GM19438 (cell line): ENCODE data around the gene ARID5A.

Experiments used
- ATAC-seq: cut with Tn5 transposase; IDR thresholded peaks from one replicate; pipeline ENCODE4 v1.9.1; 2021; ENCODE audit warnings: low read depth; ENCODE audit not compliant: unreplicated experiment

ARID5A gene

GRCh38 chr2:96506907-96507240, 29.7 kb upstream of the ARID5A start:
- ATAC-seq, result no peak

GRCh38 chr2:96507957-96508520, 28.5 kb upstream of the ARID5A start:
- ATAC-seq, result peak; percentile 39

DNA sequence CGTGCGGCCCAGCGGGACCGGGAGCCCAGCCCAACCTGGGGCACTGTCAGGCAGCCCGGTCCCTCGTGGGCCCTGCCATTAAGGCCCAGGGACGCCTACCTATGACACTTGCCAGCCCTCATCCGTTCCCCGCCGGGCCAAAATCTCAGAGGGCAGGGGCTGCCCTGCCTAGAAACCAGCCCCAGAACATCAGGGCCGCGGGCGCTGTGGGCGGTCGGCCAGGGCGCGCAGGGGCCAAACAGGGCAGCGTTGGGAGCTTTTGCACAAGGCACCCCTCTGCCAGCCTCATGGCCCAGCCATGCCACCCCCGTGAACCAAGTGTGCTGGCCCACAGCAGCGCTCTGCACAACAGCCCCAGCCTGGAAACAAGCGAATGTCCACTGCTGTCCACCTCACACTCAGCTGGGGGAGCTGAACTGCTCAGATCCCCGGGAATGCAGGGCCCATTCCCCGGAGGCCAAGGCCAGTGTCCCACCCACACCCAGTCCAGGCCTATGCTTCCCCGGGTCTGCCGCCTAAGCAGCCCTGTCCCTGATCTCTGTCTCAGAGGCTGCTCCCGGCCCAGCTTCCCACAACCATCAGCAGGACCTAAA, 27.9 kb upstream of the ARID5A start:
- no peak for ATAC-seq

- peak; percentile 67 for ATAC-seq
Observed at GRCh38 chr2:96509114-96509846, 27.3 kb upstream of the ARID5A start.

GRCh38 chr2:96509847-96510230, 26.7 kb upstream of the ARID5A start:
- no peak for ATAC-seq

DNA sequence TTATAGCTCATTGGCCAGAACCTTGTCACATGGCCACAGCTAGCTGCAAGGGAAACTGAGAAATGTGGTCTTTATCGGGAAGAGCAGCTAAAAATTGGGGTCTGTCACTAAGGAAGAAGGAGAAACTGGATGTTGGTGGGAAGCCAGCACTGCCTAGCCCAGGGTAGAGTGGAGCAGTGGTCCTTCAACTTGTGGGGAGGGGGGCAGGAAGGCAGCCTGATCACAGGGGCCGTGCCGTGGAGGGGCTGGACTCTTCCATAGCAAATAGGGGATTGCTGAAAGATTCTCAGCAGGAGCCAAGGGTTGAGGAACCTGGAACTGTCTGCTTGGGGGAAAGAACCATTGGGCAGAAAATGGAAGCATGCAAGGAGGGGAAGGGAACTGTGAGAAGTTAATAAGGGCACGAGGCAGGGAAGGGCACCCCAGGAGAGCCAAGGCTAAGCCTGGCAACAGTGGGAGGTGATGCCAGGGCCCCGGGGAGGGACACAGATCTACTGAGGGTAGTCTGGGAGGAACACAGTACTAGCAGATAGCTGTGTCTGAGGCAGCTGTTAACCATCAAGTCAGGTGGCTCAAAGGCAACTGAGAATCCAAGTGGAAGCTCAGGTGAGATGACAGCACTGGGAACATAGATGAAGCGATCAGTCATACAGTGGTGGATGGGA, 25.5 kb upstream of the ARID5A start:
- no peak for ATAC-seq

- ATAC-seq, result no peak
Observed at GRCh38 chr2:96511851-96512250, 24.7 kb upstream of the ARID5A start.

DNA sequence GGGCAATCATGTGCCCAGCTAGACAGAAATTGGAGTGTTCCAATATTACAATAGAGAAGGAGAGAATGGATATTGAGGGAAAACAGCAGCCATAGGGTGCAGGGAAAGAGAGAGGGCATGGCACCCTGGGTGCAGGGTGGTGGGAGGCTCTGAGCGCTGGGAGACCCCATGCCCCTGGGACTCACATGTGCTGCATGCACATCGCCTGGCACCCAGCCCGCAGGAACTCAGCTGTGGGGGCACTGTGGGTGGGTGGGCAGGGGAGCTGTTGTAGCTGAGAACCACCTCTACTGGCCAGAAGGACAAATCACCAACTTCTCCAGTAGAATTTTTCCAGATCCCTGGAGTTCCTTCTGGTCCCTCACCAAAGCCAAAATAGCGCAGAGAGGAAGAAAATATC, 24.2 kb upstream of the ARID5A start:
- ATAC-seq, result no peak

DNA sequence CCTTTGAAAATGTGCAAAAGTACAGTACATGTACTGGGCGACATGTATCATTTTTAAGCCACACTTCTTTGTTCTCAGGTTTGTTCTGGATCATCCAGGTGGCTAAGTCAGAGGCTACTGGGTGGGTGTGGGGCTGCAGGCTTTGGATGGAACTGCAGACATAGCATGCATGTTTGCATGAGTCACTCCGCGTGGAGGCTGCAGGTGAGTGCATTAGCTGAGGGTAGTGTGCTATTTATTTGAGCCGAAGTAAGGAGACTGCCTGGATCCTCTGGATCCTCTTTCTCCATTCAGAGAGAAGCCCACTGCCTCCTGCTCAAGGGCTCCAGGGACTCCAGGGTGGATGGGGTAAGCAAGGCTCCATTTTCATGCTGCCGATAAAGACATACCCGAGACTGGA, 22.0 kb upstream of the ARID5A start:
- ATAC-seq, result no peak

DNA sequence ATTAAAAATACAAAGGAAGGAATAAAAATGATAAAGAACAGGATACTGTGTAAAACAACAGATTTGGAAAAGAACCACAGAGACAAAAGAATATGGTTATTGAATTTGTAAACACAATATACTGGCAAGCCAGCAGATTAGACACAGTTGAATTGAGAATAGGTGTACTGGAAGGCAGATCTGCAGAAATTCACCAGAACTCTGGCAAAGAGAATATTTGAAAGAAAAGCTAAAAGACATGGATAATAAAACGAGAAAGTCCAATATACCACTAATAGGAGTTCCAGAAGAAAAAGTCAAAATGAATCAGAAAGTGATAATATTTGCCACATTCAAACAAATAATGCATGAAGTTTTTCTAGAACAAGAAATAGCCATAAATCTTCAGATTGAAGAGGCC, 19.5 kb upstream of the ARID5A start:
- ATAC-seq, result no peak

- ATAC-seq, result no peak
Observed at GRCh38 chr2:96520231-96520630, 16.3 kb upstream of the ARID5A start.

DNA sequence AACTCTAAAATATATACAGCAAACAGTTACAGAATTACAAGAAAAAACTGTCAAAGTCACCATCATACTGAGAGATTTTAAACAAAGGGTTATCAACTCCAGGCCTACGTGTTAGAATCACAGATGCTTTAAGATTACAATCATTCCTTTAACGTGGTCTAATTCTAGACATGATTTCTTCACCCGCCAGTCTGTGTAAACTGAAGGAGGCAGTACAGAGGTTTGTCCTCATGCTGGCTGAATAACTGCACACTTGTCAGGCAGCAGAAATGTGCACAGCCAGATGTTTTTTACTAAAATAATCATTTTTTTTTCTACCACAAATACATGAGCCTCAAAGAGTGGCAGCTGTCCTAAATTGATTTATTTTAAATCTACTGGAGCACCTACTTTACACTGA, 15.9 kb upstream of the ARID5A start:
- no peak for ATAC-seq

DNA sequence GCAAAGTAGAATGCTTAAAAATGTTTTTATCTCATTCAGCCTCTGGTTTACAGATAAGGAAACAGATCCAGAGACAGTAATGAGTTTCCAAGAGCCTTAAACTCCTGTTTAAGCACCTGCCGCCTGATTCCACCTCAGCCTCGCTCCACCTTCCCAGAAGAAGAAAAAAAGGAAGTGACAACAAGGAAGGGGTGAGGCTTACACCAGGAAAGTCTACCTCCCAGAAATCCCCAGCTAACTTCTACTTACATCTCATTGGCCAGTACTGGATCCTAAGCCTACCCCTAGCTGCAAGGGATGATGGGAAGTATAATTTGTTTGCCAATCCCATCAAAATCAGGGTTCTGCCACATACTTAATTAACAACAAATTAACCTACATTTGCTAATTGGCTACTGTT, 15.3 kb upstream of the ARID5A start:
- ATAC-seq, result no peak

- ATAC-seq, result no peak
Observed at GRCh38 chr2:96522304-96523203, 14.0 kb upstream of the ARID5A start.

DNA sequence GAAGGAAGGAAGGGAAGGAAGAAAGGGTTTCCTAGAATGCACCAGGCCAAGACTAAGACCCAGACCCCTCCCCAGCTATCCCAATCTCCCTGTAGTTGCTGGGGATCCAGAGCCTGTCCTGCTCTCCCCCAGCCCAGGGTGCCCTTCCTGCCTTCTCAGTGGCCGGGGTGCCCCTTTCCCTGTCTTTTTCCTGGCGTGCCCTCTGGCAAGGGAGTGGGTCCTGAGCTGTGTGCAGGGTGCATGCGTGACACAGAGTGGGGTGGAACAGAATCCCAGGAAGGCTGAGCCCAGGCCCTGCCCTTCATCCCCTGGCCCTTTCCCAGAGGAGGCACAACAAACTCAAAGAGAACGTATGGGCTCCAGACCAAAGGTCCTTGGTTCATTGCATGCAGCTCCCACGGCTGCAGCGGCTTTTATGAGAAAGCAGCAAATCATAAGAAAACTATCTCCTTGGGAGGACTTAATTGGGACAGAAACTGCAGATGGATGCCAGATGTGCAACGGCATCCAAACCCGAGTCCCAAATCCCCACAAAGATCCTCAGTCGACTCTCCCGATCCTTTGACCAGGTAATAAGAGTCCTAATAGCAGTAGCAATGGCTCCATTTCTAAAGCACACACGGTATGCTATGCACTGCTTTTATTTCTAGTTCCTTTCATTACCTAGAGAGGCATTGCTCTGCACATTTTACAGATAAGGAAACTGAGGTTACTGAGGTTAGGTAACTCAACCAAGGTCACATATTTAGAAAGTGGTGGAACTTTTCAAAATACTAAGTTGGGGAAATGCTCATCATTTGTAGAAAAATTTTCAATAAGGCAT, 12.7 kb upstream of the ARID5A start:
- no peak for ATAC-seq

DNA sequence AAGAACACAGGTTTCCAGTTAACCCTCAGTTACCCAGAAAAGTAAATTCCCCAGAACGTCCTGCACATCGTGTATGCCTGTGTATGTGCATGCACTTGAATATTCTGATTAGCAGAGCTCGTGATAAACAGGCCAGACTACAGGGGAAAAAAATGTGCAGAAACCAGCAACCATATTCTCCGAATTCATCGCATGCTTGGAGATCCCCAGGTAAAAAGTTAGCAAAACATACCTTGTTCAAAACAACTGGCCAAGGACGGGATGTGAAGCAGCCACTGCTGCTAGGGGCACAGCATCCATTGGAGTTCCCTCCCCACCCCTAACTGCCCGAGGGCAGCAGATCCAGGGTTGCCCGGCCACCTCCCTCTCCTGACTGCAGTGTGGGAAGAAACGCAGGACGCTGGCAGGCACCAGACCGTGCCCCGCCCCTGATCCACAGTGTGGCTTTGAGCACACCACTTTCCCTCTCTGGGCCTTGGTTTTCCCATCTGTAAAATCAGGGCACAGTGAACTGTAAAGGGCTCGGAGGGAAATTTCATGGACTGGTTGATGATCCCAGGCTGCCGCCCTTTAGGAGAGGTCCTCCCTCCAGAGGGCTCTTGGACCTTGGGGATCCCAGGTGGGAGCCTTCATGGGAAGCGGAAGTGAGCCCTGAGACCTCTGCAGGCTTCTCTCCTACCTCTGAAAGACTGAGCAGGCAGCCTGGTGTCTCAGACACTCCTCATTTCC, 11.9 kb upstream of the ARID5A start:
- no peak for ATAC-seq

GRCh38 chr2:96525211-96525507, 11.4 kb upstream of the ARID5A start:
- ATAC-seq, result no peak

DNA sequence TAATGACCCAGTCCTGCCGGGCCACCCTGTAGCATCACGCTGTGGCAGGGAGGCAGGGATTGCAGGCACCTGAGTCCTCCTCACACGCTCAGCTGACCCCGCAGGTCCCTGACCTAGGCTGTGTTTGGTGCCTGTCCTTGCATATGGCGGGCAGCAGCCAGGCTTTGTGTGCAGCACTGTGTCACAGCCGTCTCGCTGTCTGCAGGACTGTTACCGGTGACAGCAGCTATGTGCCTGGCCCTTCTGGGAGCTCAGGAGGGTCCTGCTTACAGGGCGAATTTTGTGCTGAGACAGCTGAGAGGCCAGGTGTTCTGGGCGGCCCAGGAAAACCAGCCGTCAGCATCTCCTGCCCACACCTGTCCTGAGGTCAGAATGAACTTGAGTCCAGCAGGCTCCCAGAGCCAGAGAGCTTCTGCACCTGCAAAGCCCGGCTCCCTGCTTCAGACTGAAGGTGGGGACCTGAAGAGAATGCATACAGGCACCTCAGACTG, 10.4 kb upstream of the ARID5A start:
- no peak for ATAC-seq

GRCh38 chr2:96526615-96527285, 9.8 kb upstream of the ARID5A start:
- ATAC-seq, result no peak
